Sigmoid colon (tissue), 7 donors: ENCODE measurements around the gene KIF2C. TPM values are rescaled to one million over a fixed set of nuclear protein-coding genes. Genes with fewer than 3 reads are reported as not detected.
"Not testable (repeated sequence)": the region's sequence is repeated elsewhere in the genome, so short reads cannot be mapped to it uniquely, and the experiment has no call there.

ENCODE experiments used
- DNase-seq: peaks from one replicate; pipeline ENCODE4 v3.0.0-alpha.2; 2019
- H3K27ac ChIP-seq, 4 donors: fragments of 200-600 bp; sonication (generic); one replicate each; pipeline ENCODE4 v1.5.1; 2016 to 2019; ENCODE audit warnings: mild to moderate bottlenecking in 1 of 4
- H3K27me3 ChIP-seq, 3 donors: fragments of 200-600 bp; sonication (generic); one replicate each; pipeline ENCODE4 v1.5.1; 2019; ENCODE audit warnings: mild to moderate bottlenecking in 1 of 3
- H3K36me3 ChIP-seq, 4 donors: fragments of 200-600 bp; sonication (generic); one replicate each; pipeline ENCODE4 v1.5.1; 2016 to 2019
- H3K4me1 ChIP-seq, 4 donors: fragments of 200-600 bp; sonication (generic); one replicate each; pipeline ENCODE4 v1.5.1; 2017 to 2019
- H3K4me3 ChIP-seq, 4 donors: fragments of 200-600 bp; sonication (generic); one replicate each; pipeline ENCODE4 v1.5.1; 2017 to 2019; ENCODE audit warnings: mild to moderate bottlenecking in 2 of 4, moderate library complexity in 1 of 4
- H3K9me3 ChIP-seq, 4 donors: fragments of 200-600 bp in 3 of 4; sonication (generic) in 3 of 4; one replicate each; pipeline versions ENCODE4 v1.5.1 to v1.6.1; 2013 to 2019
- CTCF ChIP-seq, 4 experiments: fragments of 450-650 bp in 3 of 4; fragments of 200-600 bp in 1 of 4; IDR thresholded peaks; one replicate each; pipeline ENCODE4 v1.5.1; 2016 to 2019; ENCODE audit warnings: antibody characterized with exemption in 4 of 4, mild to moderate bottlenecking in 3 of 4, moderate library complexity in 2 of 4
- EP300 ChIP-seq, 4 donors: sonication (generic); formaldehyde crosslinking; IDR thresholded peaks; one replicate each; pipeline ENCODE4 v1.6.1; 2017; ENCODE audit warnings: antibody characterized with exemption in 4 of 4
- POLR2A ChIP-seq, 2 donors: fragments of 450-650 bp; IDR thresholded peaks; one replicate each; pipeline ENCODE4 v1.6.1; 2016; ENCODE audit warnings: antibody characterized with exemption in 2 of 2, mild to moderate bottlenecking in 2 of 2, moderate library complexity in 2 of 2
- POLR2AphosphoS5 ChIP-seq, 4 donors: sonication (generic); formaldehyde crosslinking; IDR thresholded peaks; one replicate each; pipeline ENCODE4 v1.6.1; 2017; ENCODE audit warnings: antibody characterized with exemption in 4 of 4
- WGBS, 2 donors: extraction: QIAGEN DNeasy Blood & Tissue Kit; methylation state at CpG; one replicate each; pipeline ENCODE4 v1.1.7; 2013; 5-methylcytosine and 5-hydroxymethylcytosine counted together
- intact Hi-C: fragments of 100-400 bp; cut with DNase I; formaldehyde crosslinking; loops from one replicate; pipeline ENCODE4 v1.15.1; 2023
- polyA plus RNA-seq, 3 donors: library from polyadenylated mRNA; stranded (reverse); fragments of 200-250 nt; gene quantifications; one replicate each; pipeline ENCODE4 v1.2.3, GENCODE V29; 2013
- total RNA-seq, 4 donors: library from RNA; depleted of rRNA; stranded (reverse); fragments of >200 nt; gene quantifications; one replicate each; pipeline ENCODE4 v1.1.0, GENCODE V29; 2016
- donor health status: healthy with polysubstance abuse.
- donor health status: Bipolar disorder and iron deficiency.
- donor health status: healthy.

KIF2C gene
- total and polyA plus RNA-seq, 7 donors: 0.36 to 16.2 (median 1.9) TPM

GRCh38 chr1:44695671-44696070, 44.0 kb upstream of the KIF2C start:
- intact Hi-C loops: no loop called here
- Histone ChIP-seq H3K4me1 (no peaks in the 10 kb centered on the region), H3K9me3 (no peaks in the 10 kb centered on the region), H3K36me3 (no peaks in the 10 kb centered on the region), H3K4me3 (no peak overlapping the region), H3K27ac (no peak overlapping the region), H3K27me3 (no peaks in the 10 kb centered on the region)
- WGBS, 2 donors: 93 to 94% methylated on average over 4 of the region's 4 CpGs
- TF ChIP-seq POLR2AphosphoS5 (IDR thresholded peaks at IDR 0.05) (no peak), EP300 (IDR thresholded peaks at IDR 0.05) (no peak), POLR2A (IDR thresholded peaks at IDR 0.05) (no peak)
- no peak for DNase-seq

GRCh38 chr1:44696101-44696500, 43.5 kb upstream of the KIF2C start:
- Histone ChIP-seq H3K27me3 (no peaks in the 10 kb centered on the region), H3K4me3 (no peak overlapping the region), H3K36me3 (no peaks in the 10 kb centered on the region), H3K9me3 (no peaks in the 10 kb centered on the region), H3K27ac (no peak overlapping the region), H3K4me1 (no peaks in the 10 kb centered on the region)
- 93% methylated on average over 3 of the region's 3 CpGs for WGBS, 2 donors
- TF ChIP-seq POLR2AphosphoS5 (IDR thresholded peaks at IDR 0.05) (no peak), EP300 (IDR thresholded peaks at IDR 0.05) (no peak), POLR2A (IDR thresholded peaks at IDR 0.05) (no peak), CTCF (IDR thresholded peaks at IDR 0.05) (no peak)
- no peak for DNase-seq
- intact Hi-C loops: no loop called here

GRCh38 chr1:44696789-44697345, 42.8 kb upstream of the KIF2C start:
- 64 to 79% methylated on average over 7 of the region's 7 CpGs for WGBS, 2 donors
- Histone ChIP-seq H3K4me1 (no peaks in the 10 kb centered on the region), H3K27me3 (no peaks in the 10 kb centered on the region), H3K36me3 (no peaks in the 10 kb centered on the region), H3K27ac (no peak overlapping the region), H3K4me3 (no peak overlapping the region), H3K9me3 (no peaks in the 10 kb centered on the region)
- TF ChIP-seq POLR2A (IDR thresholded peaks at IDR 0.05) (no peak), POLR2AphosphoS5 (IDR thresholded peaks at IDR 0.05) (no peak), EP300 (IDR thresholded peaks at IDR 0.05) (no peak), CTCF (IDR thresholded peaks at IDR 0.05) (no peak)
- no peak for DNase-seq
- intact Hi-C loops: no loop called here

- intact Hi-C loops: no loop called here
- no peak for DNase-seq
- H3K27ac ChIP-seq: no peak overlapping the region
- H3K27me3 ChIP-seq: no peaks in the 10 kb centered on the region
- no peak overlapping the region for H3K4me3 ChIP-seq
- WGBS, 2 donors: 82 to 95% methylated on average over 3 of the region's 3 CpGs
- H3K36me3 ChIP-seq: no peaks in the 10 kb centered on the region
- no peaks in the 10 kb centered on the region for H3K4me1 ChIP-seq
- TF ChIP-seq EP300 (IDR thresholded peaks at IDR 0.05) (no peak), POLR2AphosphoS5 (IDR thresholded peaks at IDR 0.05) (no peak), CTCF (IDR thresholded peaks at IDR 0.05) (no peak), POLR2A (IDR thresholded peaks at IDR 0.05) (no peak)
- no peaks in the 10 kb centered on the region for H3K9me3 ChIP-seq
These were observed 41.5 kb upstream of the KIF2C start for GRCh38 chr1:44698138-44698537.

- intact Hi-C loops, DNase-seq: not testable (repeated sequence)
These were observed 40.3 kb upstream of the KIF2C start for GRCh38 chr1:44699375-44699774.

GRCh38 chr1:44700573-44700972, 39.1 kb upstream of the KIF2C start:
- no peak for DNase-seq

More at GRCh38 chr1:44699375-44699774, 40.3 kb upstream of the KIF2C start:
- not testable (repeated sequence) for H3K4me1 ChIP-seq, H3K27me3 ChIP-seq, H3K9me3 ChIP-seq, H3K4me3 ChIP-seq, H3K27ac ChIP-seq, H3K36me3 ChIP-seq
- 90 to 92% methylated on average over 9 of the region's 9 CpGs for WGBS, 2 donors

More at GRCh38 chr1:44700573-44700972, 39.1 kb upstream of the KIF2C start:
- no peaks in the 10 kb centered on the region for H3K9me3 ChIP-seq
- no peak for TF ChIP-seq POLR2A (IDR thresholded peaks at IDR 0.05)
- no peak for TF ChIP-seq POLR2AphosphoS5 (IDR thresholded peaks at IDR 0.05)
- TF ChIP-seq CTCF (IDR thresholded peaks at IDR 0.05): no peak
- no peak for TF ChIP-seq EP300 (IDR thresholded peaks at IDR 0.05)
- H3K36me3 ChIP-seq: no peaks in the 10 kb centered on the region
- no peaks in the 10 kb centered on the region for H3K4me1 ChIP-seq
- no peaks in the 10 kb centered on the region for H3K27me3 ChIP-seq
- WGBS, 2 donors: 86 to 90% methylated on average over 1 of the region's 1 CpG
- intact Hi-C loops: no loop called here
- no peak overlapping the region for H3K27ac ChIP-seq
- H3K4me3 ChIP-seq: no peak overlapping the region
